ENCODE measurements around the gene RASL11B.
A peak's percentile ranks its signal among the peaks of the same experiment; 100 is the strongest.

RASL11B gene

GRCh38 chr4:52843351-52843750, 18.8 kb upstream of the RASL11B start:
- no peak for DNase-seq (ENCODE audit: low read depth)

- DNase-seq (ENCODE audit: low read depth), result no peak
Observed at GRCh38 chr4:52843958-52844357, 18.2 kb upstream of the RASL11B start.

GRCh38 chr4:52844596-52844995, 17.5 kb upstream of the RASL11B start:
- DNase-seq (ENCODE audit: low read depth), result no peak

GRCh38 chr4:52846502-52846901, 15.6 kb upstream of the RASL11B start:
- DNase-seq (ENCODE audit: low read depth), result no peak

- DNase-seq (ENCODE audit: low read depth), result no peak
Observed at GRCh38 chr4:52848254-52848653, 13.9 kb upstream of the RASL11B start.

- DNase-seq (ENCODE audit: low read depth), result no peak
Observed at GRCh38 chr4:52850406-52851124, 11.6 kb upstream of the RASL11B start.

- no peak for DNase-seq (ENCODE audit: low read depth)
Observed at GRCh38 chr4:52852041-52852440, 10.1 kb upstream of the RASL11B start.

- DNase-seq (ENCODE audit: low read depth), result no peak
Observed at GRCh38 chr4:52852711-52853110, 9.4 kb upstream of the RASL11B start.

GRCh38 chr4:52853351-52853750, 8.8 kb upstream of the RASL11B start:
- DNase-seq (ENCODE audit: low read depth), result no peak

GRCh38 chr4:52856801-52857200, 5.3 kb upstream of the RASL11B start:
- no peak for DNase-seq (ENCODE audit: low read depth)

- no peak for DNase-seq (ENCODE audit: low read depth)
Observed at GRCh38 chr4:52860361-52860760, 1.8 kb upstream of the RASL11B start.

GRCh38 chr4:52861171-52861823, 820 bp upstream of the RASL11B start:
- no peak for DNase-seq (ENCODE audit: low read depth)

GRCh38 chr4:52862639-52863161, 583 bp downstream of the RASL11B start:
- no peak for DNase-seq (ENCODE audit: low read depth)

GRCh38 chr4:52863324-52863723, 1.2 kb downstream of the RASL11B start:
- DNase-seq (ENCODE audit: low read depth), result no peak

- no peak for DNase-seq (ENCODE audit: low read depth)
Observed at GRCh38 chr4:52864793-52865192, 2.7 kb downstream of the RASL11B start.

GRCh38 chr4:52865300-52865699, 3.2 kb downstream of the RASL11B start:
- no peak for DNase-seq (ENCODE audit: low read depth)

- DNase-seq (ENCODE audit: low read depth), result no peak
Observed at GRCh38 chr4:52866734-52867133, 4.6 kb downstream of the RASL11B start.

- DNase-seq (ENCODE audit: low read depth), result no peak
Observed at GRCh38 chr4:52867163-52867562, 5.0 kb downstream of the RASL11B start.

GRCh38 chr4:52868133-52868532, 6.0 kb downstream of the RASL11B start:
- DNase-seq (ENCODE audit: low read depth), result no peak

- peak; percentile 66 for DNase-seq (ENCODE audit: low read depth)
Observed at GRCh38 chr4:52869196-52869595, 7.1 kb downstream of the RASL11B start.

GRCh38 chr4:52869656-52870055, 7.5 kb downstream of the RASL11B start:
- DNase-seq (ENCODE audit: low read depth), result no peak

- DNase-seq (ENCODE audit: low read depth), result no peak
Observed at GRCh38 chr4:52870225-52870624, 8.1 kb downstream of the RASL11B start.

- no peak for DNase-seq (ENCODE audit: low read depth)
Observed at GRCh38 chr4:52873191-52873590, 11.1 kb downstream of the RASL11B start.
